ENCODE results near the gene TMEM88. TPM values are rescaled to one million over a fixed set of nuclear protein-coding genes. Genes with fewer than 3 reads are reported as not detected.
A peak's percentile ranks its signal among the peaks of the same experiment; 100 is the strongest.

Gene TMEM88
- total and polyA plus RNA-seq, 4 donors = 0.65 to 4.6 (median 3.7) TPM

GRCh38 chr17:7888184-7888920 lies 33.5 kb downstream of the TMEM88 start, which contains the start of gene CHD3:
Gene CHD3 (plus strand): TSS chr17:7888789. CDS start chr17:7889001, 212 bp downstream.
- no peaks in the 10 kb centered on the region for H3K9me3 ChIP-seq (ENCODE audit: control insufficient read depth in 4 of 4, low read length in 3 of 4)
- DNase-seq (ENCODE audit: low spot score) = no peak
- no peaks in the 10 kb centered on the region for H3K27me3 ChIP-seq (ENCODE audit: control insufficient read depth in 4 of 4, insufficient read depth in 4 of 4, low read length in 3 of 4)
- 67% methylated on average over 18 of the region's 18 CpGs for WGBS
- H3K4me3 ChIP-seq (ENCODE audit: low read depth in 1 of 3, low read length in 3 of 3) = peak within 1 kb of the TSS; percentile 32 to 59 (median 44)
- peak within 1 kb of the TSS; percentile 10 to 78 for H3K9ac ChIP-seq (ENCODE audit: low read depth in 1 of 2, low read length in 2 of 2)
- peak within 1 kb of the TSS; percentile 72 to 89 for H3K27ac ChIP-seq (ENCODE audit: low read depth in 1 of 2, low read length in 2 of 2)
- TF ChIP-seq ATF3 (IDR thresholded peaks at IDR 0.05) (no peak), EGR1 (IDR thresholded peaks at IDR 0.05; ENCODE audit: low read depth in 2 of 2) (no peak), MAX (IDR thresholded peaks at IDR 0.05) (no peak), SP1 (IDR thresholded peaks at IDR 0.05) (peak; percentile 25), HNF4G (IDR thresholded peaks at IDR 0.05) (no peak), GABPA (IDR thresholded peaks at IDR 0.05 in 1 of 2, conservative IDR thresholded peaks at IDR 0.05 in 1 of 2) (no peak), NR2F2 (IDR thresholded peaks at IDR 0.05) (peak; percentile 44), REST (IDR thresholded peaks at IDR 0.05) (no peak)
- peaks cover 9 to 46% (median 42%) of the 10 kb centered on the region in 4 donors for H3K4me1 ChIP-seq (ENCODE audit: control insufficient read depth in 4 of 4, insufficient read depth in 4 of 4, low read length in 3 of 4)
- no peaks in the 10 kb centered on the region for H3K36me3 ChIP-seq (ENCODE audit: control insufficient read depth in 4 of 4, insufficient read depth in 3 of 4, low read depth in 1 of 4, low read length in 3 of 4)

- H3K27ac ChIP-seq (ENCODE audit: low read depth in 1 of 2, low read length in 2 of 2) = peak overlapping the region; percentile 72 to 89
- peak; percentile 67 for DNase-seq (ENCODE audit: low spot score)
- H3K27me3 ChIP-seq (ENCODE audit: control insufficient read depth in 4 of 4, insufficient read depth in 4 of 4, low read length in 3 of 4) = no peaks in the 10 kb centered on the region
- peaks cover 0 to 6% (median 0%) of the 10 kb centered on the region in 4 donors for H3K36me3 ChIP-seq (ENCODE audit: control insufficient read depth in 4 of 4, insufficient read depth in 3 of 4, low read depth in 1 of 4, low read length in 3 of 4)
- H3K9me3 ChIP-seq (ENCODE audit: control insufficient read depth in 4 of 4, low read length in 3 of 4) = no peaks in the 10 kb centered on the region
- no peak overlapping the region for H3K9ac ChIP-seq (ENCODE audit: low read depth in 1 of 2, low read length in 2 of 2)
- WGBS = 36% methylated on average over 11 of the region's 11 CpGs
- H3K4me3 ChIP-seq (ENCODE audit: low read depth in 1 of 3, low read length in 3 of 3) = peak overlapping the region in 1 of 3 donors; percentile 44
- peaks cover 9 to 46% (median 42%) of the 10 kb centered on the region in 4 donors for H3K4me1 ChIP-seq (ENCODE audit: control insufficient read depth in 4 of 4, insufficient read depth in 4 of 4, low read length in 3 of 4)
- peak in 1 of 2 donors; percentile 50 for TF ChIP-seq EGR1 (IDR thresholded peaks at IDR 0.05; ENCODE audit: low read depth in 2 of 2)
- TF ChIP-seq TAF1 (conservative IDR thresholded peaks at IDR 0.05) = no peak
- TF ChIP-seq CTCF (IDR thresholded peaks at IDR 0.05; ENCODE audit: low read depth, low read length, missing input control) = peak; percentile 61
- peak; percentile 49 to 68 for TF ChIP-seq RAD21 (IDR thresholded peaks at IDR 0.05)
- peak; percentile 51 for TF ChIP-seq ZBTB33 (IDR thresholded peaks at IDR 0.05)
- peak; percentile 94 to 95 for TF ChIP-seq RXRA (IDR thresholded peaks at IDR 0.05)
- no peak for TF ChIP-seq FOXA1 (IDR thresholded peaks at IDR 0.05)
- peak; percentile 57 for TF ChIP-seq YY1 (IDR thresholded peaks at IDR 0.05)
- TF ChIP-seq ATF3 (IDR thresholded peaks at IDR 0.05) = no peak
- peak; percentile 79 for TF ChIP-seq SP1 (IDR thresholded peaks at IDR 0.05)
- TF ChIP-seq HNF4G (IDR thresholded peaks at IDR 0.05) = no peak
- TF ChIP-seq GABPA (IDR thresholded peaks at IDR 0.05 in 1 of 2, conservative IDR thresholded peaks at IDR 0.05 in 1 of 2) = no peak
- no peak for TF ChIP-seq MAX (IDR thresholded peaks at IDR 0.05)
- TF ChIP-seq FOXA2 (IDR thresholded peaks at IDR 0.05) = no peak
These were observed 34.5 kb downstream of the TMEM88 start for GRCh38 chr17:7889166-7889955.

All from liver (tissue), 9 donors.